Fibroblast of upper back skin (primary cell): ENCODE measurements around the gene WT1.
"Not testable (repeated sequence)": the region's sequence is repeated elsewhere in the genome, so short reads cannot be mapped to it uniquely, and the experiment has no call there.

Experiments
- DNase-seq: peaks from one replicate; pipeline ENCODE4 v3.0.0-alpha.2; 2013

Gene WT1

DNA sequence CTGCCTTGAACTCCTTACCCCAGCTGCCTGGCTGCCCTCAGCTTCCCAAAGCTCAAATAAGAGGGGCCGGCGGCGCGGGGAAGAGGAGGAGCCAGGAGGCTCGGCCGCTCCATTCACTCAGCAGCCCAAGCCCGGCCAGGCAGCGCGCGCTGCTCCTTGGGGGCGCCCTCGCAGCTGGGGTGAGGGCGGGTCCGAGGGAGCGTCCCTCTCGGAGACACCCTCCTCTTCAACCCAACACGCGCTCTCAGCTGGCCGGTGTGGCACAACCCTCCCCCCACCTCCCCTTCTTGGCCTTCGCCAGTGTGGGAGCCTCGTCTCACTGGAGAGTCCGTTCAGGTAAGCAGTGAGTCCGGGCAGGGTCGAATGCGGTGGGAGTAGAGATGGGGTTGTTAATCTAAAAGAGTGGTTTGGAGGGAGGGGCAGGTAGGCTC, at the start of gene WT1:
TSS of gene WT1 (minus strand) at position 29 of the 431 bp plus-strand sequence.
- no peak for DNase-seq

DNA sequence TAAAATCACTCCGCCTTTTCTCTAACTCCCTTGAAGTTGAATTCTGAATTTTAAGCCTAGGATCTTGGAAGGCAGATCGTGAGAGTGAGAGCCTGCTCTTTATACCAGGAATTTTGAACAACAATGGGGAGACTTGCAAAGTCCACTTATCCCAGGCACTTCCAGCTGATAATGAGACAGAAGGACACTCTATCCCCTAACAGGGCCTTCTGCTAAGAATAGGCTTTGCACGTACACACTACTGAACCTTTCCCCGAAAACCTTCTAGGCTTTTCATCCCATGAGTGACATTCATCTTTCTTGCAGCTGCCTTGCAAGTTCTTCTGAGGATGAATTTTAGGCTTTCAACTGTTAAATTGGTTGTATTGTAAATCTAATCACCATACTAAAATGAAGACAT, 44.0 kb upstream of the WT1 start:
- no peak for DNase-seq

DNA sequence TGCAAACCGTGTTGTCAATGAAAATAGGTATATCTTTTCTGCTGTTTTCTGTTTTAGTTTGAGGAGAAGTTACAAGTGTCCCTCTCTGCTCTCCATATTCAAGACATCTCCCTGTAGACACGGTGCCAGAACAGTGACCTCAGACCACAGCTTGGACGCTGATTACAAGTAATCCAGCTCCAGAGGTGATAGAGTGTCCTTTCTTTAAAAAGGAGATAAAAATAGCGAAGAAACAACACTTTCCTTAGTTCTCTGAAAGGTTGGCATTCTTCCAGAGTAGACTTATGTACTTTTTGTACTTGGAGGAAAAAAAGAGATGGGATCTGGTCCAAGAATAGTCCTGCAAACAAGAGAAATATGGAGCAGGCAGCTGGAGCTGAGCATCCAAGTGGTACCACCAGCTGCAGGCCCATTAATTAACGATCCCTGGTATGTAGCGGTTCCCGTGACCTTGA, 43.0 kb upstream of the WT1 start:
- DNase-seq: no peak

DNA sequence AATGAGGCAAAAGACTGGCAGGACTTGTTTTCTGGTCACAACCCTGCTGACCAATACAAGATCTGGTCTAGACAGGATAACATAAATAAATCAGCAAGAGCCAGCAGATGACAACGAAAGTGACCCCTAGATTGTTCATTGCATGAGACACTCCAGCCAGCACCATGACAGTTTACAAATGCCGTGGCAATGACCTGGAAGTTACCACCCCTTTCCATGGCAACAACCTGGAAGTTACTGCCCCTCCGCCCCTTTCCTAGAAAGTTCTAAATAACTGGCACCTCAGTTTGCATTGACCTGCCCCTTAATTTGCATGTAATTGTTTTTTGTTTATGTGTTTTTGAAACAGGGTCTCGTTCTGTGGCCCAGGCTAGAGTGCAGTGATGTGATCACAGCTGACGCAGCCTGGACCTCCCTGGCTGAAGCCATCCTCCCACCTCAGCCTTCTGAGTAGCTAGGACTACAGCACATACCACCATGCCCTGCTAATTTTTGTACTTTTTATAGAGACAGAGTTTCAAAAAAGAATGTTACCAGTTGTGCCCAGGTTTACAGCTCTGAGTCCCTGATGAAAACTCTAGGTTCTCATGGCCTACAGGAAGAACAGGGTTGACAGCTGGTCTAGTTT, 38.1 kb upstream of the WT1 start:
- DNase-seq: no peak

DNA sequence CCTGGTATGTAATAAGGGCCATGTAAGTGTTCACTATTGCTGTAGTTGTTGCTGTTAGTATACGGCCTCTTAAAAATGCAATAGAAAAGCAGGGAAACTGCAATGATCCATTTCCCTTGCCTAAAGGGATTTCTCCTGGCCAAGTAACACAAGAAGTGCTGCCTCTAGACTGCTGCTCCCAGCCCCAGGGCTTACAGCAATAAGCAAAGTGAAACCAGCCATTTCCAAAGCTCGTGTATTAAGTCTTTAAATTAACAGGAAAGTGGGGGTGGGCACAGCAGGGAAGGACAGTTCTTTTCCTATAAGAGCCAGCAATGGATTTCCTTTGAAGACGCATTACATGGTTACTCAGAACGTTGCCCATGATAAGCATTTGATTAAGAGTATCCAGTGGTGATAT, 36.9 kb upstream of the WT1 start:
- no peak for DNase-seq

DNA sequence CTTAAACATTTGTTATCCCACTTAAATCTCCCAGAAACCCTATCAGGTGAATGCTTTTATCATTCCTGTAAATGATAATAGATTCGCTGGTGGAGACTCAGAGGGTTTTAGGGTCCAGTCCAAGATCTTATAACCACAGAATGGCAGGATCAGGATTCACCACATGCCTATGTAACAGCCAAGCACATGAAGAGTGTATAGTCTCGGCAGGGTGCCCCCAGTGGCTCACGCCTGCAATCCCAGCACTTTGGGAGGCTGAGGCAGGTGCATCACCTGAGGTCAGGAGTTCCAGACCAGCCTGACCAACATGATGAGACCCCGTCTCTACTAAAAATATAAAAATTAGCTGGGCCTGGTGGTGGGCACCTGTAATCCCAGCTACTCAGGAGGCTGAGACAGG, 36.2 kb upstream of the WT1 start:
- DNase-seq: not testable (repeated sequence)

DNA sequence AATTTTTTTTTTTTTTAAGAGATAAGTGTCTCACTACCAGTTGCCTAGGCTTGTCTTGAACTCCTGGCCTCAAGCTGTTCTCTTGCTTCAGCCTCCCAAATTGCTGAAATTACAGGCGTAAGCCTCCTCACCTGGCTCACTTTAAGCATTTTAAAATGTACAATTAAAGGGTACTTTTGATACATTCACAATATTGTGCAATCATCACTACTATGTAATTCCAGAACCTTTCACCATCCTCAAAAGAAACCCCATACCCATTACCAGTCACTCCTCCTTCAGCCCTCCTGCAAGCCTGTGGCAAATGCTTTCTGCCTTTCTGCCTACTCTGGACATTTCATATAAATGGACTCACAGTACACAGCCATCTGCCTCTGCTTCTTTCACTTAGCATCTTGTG, 34.5 kb upstream of the WT1 start:
- no peak for DNase-seq

DNA sequence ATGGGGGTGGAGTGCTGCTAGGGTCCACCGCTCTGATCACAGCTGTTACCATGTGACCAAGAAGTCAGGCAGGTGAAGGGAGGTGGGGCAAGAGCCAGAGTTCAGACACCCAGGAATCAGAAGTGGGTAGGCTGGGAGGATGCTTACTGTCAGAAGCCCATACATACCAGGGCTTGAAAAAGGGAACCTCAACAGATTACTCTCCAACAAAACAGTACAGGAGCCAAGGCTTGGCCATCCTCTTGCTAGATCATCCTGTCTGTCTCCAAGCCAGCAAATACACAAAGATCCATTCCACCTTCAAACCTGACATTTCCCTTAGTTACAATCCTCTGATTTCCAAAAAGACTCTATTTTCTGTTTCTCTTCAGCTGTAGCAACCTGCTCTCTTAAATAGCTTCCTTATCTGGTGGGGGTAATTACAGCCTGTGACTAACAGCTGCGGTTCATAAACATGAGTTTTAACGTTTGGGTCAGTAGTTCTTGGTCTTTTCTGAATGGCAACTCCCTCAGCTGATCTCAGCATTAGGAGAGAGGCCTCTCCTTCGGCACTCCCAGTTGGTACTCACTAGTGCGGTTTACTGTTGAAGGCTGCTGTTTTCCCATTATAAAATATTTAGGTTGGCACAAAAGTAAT, 31.1 kb upstream of the WT1 start:
- no peak for DNase-seq

DNA sequence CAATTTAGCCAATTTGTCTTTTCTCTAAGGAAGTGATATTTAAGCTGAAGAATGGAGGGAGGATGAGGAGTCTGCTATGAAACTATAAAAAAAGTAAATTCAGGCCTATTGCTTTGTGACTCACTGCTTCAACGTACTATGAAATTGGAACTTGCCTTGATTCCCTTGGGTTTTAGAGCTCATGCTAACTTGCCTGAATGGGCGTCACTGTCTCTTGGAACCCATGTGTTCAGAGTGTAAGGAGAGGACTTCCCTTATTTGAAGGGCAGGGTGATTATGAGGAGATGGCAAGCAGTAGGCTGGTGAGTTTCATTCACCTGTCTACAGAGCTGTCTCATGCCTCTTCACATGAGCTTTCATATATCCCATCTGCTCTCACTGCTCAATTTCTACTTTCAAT, 28.7 kb upstream of the WT1 start:
- no peak for DNase-seq

DNA sequence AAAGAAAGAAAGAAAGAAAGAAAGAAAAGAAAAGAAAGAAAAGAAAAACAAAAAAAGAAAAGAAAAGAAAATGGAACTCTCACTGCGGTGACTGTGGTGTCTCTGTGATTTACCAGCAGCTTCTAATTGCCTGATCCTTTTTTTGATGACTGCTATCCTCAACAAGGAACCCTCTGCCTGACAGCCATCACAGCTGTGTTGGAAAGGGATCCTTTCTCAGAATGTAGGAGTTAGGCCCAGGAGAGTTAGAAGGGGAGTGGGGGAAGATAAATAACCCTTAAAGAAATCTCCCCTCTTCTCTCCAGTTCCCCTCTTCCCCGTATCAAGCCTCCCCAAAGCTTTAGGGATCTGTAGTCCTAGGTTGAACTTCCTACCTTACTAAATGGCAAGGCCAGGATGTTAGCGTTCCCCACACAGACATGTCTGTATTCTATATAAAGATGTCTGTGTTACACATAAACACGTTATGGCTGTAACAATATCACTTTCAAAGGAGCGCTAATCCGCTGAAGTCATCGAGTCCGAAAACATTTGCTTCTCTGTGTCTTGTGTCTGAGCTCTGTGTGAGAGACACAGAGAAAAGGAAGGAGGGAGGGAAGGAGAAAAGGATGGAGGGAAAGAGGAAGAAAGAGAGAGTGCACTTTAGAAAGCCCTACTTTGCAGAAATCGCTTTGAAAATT, 26.8 kb upstream of the WT1 start:
- no peak for DNase-seq

DNA sequence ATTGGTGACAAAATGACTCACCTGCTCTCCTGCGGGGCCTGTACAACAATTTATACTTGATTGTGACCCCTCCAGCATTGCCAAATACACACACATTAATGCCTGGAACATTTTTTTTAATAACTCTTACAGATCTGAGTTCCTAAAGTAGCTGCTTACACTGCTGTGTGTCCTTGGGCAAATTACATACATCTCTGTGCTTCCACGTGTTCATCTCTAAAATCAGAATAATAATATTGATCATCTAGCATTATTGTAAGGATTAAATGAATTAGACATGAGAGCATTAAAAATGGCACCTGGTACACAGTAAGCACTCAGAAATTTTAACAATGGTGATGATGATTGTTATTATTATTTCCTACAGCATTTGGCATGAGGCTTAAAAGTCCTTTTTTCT, 21.5 kb upstream of the WT1 start:
- no peak for DNase-seq

DNA sequence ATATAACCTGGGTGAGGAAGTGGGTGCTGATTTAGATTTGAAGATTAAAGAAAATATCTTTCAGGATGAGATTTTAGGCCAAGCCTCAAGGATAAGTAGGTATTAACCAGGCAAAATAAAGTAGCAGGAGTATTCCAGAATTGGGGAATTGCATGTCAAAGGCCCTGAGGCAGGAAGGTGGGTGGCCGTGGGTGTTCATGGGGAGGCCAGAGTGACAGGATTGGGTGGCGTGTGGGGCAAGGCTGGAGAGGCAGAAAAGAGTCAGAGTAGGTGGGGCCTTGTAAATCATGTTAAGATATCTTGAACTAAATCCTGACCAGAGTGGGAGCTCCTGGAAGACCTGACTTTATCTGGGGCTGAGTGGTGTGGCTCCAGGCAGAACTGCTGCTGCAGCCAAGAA, 19.7 kb upstream of the WT1 start:
- DNase-seq: no peak

DNA sequence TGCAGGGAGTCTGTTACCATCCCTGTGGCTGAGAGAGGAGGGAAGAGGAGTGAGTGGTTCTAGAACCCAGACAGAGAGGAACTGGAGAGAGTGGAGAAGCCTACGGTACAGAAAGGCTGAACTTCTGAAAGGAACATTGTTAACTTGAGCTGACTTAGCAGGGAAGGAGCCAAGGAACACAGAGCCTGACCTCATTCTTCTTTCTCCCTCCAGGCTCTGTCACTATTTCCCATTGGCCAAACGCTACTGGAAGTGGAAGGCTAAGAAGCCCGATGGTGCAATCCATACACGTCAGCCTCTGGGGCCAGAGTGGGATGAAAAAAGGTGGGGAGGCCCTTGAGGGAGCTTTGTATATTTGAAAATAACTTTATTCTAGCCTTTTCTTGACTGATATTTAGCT, 16.5 kb upstream of the WT1 start:
- DNase-seq: no peak

DNA sequence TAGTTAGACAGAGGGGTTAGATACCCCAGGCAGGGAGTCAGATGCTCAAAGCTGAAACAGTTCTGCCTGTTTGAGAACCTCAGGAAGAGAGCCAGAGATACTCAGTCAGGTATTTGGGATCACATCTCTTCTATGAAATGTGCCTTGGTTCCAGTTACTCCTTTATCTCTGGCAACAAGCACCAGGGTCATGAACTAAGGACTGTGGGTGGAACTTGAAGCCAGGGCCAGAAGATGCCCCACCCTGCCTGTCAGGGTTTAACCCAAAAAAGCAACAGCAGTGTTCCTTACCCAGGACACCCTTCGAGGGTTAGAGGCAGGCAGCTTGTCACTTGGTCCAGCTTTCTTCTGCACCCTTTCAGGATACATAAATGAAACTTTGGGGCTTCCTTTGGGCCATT, 15.0 kb upstream of the WT1 start:
- no peak for DNase-seq

DNA sequence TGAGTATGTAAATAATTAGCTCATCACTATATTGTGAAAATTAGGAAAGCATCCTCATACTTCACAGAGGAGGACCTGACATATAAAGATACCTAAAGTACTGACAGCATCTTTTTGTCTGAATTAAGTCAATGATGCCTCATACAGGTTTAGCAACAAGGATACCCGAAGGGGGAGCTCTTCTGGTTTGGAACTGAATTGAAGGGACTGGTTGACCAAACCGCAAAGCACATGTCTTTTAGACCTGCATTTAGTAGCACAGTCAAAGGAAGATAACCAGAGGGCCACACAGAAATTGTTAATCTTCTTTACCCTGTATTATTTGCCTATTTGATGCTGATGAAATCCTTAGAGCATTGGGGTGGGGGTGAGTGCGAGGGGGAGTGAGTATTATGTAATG, 12.9 kb upstream of the WT1 start:
- DNase-seq: peak; percentile 12

DNA sequence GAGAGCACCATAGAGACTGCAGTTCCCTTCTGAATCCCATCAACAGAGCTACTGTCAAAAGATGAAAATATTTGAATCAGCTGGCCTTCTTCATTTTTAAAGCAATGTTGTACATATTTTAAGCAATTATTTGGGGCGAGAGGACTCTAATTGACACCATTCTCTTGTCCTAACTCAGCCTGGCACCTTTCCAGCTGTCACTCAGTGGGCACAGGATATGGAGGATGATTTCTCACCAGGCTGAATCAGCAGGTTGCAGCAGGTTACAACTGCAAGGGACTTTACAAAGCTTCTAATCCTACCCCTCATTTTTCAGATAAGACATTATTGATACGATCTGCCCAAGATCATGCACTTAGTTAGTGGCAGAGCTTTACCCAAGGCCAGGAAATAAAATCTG, 11.9 kb upstream of the WT1 start:
- DNase-seq: no peak

DNA sequence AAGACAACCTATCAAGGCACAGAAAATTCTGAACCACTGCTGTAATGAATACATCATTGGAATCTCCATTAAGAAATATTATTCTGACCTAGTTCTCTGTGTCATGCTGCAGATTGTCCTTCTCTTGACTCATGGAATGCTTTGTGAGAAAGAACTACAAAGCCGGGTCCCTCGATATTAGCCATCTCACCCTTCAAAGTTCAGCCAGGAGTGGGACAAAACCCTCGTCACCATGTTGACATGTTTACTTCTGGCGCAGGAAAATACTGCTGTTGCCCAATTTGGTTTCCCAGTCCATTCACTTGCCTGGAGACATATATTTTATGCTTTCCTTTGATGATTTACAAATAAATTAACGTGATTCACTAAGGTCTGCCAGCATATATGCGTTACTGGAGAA, 10.9 kb upstream of the WT1 start:
- no peak for DNase-seq

DNA sequence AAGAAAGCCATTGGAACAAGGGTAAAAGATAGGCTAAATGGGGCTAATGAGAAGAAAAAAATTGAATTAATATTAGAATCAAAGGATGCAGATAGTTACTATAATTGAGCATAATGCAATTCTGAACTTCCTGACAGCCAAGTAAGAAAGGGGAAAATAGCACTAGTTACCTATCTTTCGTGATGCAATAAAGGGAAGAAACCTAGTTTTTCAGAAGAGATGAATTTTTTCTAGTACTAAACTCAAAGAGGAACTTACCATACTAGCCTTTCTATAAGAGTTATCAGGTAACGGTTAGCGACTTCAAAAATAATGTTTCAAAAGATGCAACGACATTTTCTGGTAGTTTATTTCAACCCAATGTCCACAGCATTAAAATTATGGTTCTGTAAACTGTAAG, 8.8 kb upstream of the WT1 start:
- DNase-seq: no peak

DNA sequence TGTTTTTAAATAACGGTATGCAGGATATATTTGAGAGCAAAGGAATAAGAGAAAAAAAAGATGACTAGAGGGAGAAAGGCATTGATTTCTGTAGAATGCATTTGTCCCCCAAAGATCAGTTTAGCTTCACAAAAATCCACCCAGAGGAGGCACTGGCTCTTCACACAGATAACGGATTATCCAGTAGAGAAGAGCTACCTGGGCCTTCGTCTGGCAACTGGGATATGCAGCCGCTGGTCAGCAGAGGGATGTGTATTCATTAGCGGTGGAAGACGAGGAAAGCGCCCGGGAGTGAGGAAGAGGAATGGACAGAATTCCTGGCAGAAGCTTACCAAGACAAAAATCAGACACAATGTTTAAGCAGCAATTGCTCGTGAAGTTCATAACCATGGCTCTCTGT, 5.6 kb upstream of the WT1 start:
- DNase-seq: no peak

DNA sequence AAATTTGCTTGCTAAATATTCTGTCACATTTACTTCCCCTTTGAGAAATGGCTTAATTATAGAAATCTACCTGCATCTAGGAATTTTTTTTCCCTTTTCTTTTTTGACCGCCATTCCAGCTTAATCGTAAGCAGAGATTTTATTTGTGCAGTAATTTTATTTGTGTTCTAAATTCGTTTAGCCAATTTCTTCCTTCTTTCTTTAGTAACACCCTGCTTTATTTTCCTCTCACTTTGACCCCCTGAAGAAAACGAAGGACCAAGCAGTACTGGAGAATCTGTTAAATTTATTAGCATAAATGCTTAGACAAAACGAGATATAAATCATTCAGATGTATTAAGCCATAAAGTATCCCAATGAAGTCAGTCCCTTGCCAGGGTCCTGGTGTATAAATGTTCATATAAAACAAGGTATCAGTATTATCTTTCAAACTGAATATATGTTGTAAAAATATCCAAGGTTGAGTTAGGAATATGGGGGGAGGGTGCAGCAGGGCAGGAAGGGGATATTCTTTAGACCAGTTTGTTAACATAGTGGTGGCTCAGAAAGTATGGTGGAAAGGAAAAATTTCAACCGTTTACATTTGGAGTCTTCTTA, 5.1 kb upstream of the WT1 start:
- no peak for DNase-seq

DNA sequence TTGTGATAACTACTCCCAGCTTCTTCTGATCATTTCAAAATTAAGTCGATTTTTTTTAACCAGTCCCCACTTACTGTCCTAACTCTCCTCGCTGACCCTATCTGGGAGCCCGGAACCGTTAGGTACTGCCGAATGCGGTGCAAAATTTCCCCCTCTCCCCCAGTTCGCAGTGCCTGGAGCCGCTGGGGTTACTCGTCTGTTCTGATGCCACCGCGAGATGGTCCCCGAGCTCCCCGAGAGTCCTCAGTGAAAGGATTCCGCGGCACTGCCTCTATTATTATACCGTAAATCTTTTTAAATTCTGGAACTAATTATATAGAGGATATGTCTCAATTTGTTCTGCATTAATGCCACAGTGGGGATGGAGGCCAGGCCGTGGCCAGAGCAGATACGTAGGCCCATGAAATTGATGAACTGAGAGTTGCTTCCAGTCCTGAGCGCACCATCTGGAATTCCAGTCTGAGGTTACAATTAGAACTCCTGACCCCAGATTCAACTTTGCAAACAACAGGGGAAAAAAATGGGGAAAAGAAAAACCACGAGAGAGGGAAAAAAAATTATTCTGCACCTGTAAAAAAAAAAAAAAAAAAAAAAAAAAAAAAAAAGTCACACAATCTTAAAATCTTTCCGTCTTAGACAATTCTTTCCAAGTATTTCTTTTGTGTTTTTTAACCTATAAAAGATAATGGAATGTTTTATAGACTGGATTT, 4.3 kb upstream of the WT1 start:
- no peak for DNase-seq

DNA sequence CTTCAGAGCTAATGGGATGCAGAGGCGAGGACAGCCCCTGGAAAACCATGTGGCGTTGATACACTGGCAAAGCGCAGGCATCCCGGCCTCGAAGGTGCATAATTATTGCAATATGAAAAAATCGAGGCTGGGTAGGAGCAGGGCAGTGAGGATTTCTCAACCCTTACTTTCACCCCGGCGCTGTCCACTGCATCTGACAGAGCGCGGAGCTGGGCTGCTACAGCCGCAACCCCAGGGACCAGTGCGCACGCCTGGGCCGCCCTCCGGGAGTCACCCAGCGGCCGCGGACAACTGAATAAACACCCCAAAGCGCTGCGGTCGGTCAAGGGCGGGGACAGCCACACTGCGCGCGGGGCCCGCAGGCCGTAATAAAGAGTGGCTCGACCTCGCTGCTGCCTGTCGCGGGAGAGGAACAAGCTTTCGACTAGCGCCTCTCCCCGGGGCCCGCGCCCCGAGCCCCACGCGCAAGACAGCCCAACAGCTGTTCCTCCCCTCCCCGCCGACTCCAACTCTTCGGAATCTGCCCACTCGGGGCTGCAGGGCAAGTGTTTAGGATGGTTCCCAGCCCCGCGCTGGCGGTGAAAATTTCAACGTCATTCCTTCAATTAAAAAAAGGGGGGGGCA, 3.6 kb upstream of the WT1 start:
- no peak for DNase-seq

DNA sequence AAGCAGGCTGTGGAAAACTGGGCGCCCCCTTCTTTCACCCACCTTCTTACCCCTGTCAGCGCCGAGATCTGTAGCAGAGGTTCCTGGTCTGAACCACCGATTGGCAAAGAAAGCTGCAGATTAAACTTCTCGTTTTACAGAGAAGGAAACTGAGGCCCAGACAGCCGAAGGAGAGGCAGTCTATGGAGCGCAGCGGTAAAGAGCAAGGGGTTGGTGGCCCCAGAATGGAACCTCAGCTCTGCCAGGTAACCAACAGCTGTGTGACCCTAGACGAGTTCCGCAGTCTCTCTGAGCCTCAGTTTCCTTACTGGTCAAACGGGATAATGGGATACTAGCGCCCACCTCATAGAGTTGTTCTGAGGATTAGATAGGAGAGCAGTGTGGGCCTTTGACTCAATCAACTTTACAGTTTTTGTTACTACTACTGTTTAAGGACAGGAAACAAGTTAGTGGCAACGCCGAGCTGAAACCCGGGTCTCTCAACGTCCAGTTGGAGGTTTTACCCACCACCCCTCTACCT, 3.1 kb upstream of the WT1 start:
- DNase-seq: no peak
